GM21717 (cell line): Measurements from ENCODE around the gene GP2.
"Not testable (repeated sequence)": the region's sequence is repeated elsewhere in the genome, so short reads cannot be mapped to it uniquely, and the experiment has no call there.

ENCODE experiments used
- ATAC-seq: cut with Tn5 transposase; IDR thresholded peaks from one replicate; pipeline ENCODE4 v1.9.1; 2021; ENCODE audit warnings: mild to moderate bottlenecking, moderate library complexity; ENCODE audit not compliant: unreplicated experiment

GP2 gene

DNA sequence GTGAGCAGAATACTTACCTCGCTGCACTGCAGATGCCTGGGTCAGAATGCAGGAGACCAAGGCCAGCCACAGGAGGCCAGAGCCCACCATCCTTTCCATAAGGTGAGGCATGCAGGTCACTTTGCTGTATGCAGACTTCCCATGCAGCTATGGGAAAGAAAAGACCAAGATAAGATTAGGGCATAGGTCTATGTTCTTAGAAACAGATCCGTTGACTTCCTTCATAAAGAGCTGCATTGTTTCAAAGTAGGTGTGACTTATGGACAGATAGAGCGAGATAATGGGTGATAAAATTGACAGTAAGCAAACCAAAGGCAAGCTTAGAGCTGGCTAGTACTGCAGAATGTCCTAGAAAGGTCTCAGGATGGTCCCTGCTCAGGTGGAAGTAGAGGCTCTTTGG, 992 bp downstream of the GP2 start:
- no peak for ATAC-seq

DNA sequence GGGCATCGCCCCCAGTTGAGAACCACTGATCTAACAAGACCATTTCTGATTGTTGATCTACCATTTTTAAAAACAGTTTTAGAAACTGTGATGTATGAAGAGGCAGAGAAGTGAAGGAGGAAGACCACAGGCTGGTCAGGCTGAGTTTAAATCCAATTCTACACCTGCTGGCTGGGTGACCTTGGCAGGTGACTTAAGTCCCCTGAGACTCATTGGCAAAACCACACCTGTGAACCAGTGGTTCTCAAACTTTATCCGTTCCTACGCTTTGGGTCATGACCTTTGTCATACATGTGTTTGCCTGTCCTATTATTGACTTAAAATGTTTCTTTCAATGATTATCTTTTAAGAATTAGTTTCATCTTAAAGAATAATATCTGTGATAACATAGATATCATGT, 2.3 kb downstream of the GP2 start:
- no peak for ATAC-seq

DNA sequence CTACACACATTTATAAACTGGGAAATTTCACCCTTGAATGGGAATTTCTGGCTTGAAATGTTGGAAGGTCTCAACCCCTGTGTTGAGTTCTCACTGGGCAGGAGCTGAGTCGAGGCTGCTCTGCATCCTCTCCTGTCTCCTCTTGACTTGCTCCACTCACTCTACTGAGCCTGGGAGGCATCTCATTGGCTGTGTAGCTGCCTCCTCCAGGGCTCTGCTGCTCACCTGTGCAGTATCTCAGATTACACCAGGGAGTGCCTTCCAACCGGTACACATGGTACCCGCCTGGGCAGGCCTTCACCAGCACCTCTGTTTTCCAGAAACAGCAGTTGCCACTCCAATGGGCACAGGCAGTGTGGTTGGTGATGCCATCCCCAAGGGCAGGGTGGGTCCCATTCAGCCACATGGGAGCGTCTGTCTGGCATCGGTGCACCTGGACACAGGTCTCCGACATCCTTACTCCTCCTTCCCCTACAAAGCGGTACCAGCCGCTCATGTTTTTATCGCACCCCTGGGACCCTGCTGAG, 3.7 kb downstream of the GP2 start:
- no peak for ATAC-seq

DNA sequence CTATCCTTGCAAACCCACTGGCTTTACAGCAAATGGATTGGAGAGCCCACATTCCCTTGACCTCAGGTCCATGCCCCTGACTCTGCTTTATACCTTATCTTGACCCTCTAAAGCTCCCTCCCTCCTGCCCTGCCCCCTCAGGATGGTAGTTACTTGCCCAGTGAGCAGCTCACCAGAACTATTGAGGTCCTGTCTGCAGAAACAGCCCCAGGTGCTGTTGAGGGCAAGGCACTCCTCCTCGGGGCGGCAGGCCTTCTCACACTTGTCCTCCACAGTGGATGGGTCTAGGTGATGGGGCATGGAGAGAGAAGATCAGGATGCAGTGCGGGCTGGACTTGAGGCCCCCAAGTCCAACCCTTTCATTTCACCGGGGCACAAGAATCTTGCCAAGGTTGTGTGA, 4.6 kb downstream of the GP2 start:
- no peak for ATAC-seq

DNA sequence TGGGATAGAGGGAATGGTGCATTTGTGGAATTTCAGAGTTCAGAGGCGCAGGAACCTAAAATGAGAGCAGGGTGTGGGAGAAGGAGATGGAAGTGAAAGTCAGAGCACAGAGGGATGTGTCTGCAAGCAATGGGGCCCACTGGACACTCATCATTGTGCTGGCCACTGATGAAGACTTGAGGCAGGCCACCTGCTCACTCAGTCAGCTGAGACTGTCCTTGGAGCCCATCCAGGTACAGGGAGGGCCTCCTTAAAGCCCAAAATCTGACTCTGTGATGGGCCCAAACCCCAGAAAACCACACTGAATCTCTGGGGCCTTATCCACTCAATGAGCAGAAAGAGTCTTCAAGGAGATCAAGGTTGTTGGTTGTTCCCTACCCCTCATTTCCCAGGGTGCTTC, 5.6 kb downstream of the GP2 start:
- no peak for ATAC-seq

DNA sequence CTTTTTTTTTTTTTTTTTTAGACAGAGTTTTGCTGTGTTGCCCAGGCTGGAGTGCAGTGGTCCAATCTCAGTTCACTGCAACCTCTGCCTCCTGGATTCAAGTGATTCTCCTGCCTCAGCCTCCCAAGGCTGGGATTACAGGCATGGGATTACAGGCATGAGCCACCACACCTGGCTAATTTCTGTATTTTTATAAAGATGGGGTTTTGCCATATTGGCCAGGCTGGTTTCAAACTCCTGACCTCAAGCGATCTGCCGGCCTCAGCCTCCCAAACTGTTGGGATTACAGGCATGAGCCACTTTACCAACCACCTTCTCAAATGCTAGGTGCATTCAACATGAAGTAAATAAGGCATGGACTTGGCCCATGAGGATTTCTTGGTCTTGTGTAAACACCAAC, 6.3 kb downstream of the GP2 start:
- not testable (repeated sequence) for ATAC-seq

DNA sequence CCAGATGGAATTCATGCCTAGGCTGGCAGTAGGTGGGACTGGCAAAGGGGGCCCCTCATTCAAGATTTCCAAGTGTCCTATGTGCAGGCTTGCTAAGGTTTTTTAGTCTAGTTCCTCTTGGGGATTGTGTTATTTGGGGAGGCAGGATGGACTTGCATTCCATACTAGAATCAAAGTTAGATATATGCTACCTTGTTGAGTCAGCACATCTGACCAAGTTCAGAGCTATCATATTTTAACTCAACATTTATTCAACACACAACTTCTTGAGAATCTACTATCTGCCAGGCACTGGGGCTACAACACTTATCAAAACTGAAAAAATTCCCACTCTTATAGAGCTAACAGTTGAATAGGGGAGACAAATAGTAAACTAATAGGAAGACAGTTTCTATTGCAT, 6.7 kb downstream of the GP2 start:
- ATAC-seq: no peak

DNA sequence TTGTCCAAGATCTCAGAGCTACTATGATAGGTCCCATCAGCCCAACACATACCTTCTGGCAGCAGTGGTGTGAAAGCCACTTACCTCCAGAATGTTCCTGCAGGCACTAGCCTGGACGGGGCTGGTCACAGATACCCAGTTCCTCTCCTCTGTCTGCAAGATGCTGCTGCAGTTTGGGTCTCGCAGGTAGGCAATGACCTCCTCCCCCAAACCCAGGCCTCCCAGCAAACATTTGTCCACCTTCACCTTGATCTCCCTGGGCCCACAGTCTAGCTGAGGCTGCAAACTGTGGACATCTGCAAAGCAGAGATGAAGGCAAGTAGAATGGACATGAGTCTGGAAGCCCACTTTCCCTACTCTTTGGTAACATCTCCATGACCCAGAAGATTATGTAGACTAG, 7.1 kb downstream of the GP2 start:
- ATAC-seq: no peak

DNA sequence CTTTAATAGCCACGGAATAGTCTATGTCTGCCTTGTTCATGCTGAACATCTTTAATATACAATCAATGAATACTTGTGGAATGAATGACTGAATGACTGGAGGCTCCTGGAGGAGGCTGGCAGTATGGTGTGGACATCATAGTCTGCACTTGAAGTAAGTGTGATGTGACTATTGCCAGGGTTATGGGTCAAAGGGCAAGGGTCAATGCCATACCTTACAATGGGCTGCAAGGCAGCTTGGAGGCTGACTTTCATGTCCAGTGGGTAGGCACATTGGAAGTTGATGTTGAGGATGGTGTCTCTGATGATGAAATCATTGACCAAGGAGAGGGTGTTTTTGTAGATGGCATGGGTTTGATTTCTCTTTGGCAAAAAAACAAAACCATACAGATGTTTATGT, 7.9 kb downstream of the GP2 start:
- no peak for ATAC-seq

DNA sequence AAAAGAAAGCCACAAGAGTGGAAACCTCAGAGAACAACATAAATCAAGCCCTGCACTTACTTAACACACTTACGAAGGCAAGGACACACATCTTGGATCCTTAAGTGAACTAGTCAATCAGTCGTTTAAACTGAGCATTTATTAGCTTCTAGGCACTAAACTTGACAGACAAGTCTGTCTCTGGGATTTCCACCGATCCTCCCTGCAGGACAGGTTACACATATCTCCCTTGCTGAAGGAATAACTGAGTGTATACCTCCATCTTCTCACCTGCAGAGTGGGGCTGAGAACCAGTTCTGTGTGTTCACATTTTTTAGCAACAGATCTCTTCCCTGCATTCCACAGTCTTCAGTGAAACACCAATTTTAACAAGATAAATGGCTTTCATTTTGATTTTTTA, 8.9 kb downstream of the GP2 start:
- ATAC-seq: no peak

DNA sequence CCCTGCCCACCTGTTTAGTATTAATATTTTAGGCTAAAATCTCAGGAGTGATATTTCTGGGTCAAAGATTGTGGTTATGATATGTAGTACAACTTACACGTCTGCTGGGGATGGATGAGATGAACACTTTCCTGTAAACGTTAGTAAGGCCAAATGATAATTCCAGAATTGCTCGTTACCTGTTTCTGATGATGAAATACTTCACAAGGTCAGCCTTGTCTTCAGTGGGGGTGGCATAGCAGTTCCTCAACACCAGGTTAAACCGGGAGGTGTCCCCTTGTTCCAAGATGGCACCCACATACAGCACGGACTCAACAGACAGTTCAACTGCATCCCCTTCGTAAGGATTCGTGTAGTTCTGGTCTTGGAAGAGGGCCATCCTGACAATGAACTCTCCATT, 9.3 kb downstream of the GP2 start:
- no peak for ATAC-seq

DNA sequence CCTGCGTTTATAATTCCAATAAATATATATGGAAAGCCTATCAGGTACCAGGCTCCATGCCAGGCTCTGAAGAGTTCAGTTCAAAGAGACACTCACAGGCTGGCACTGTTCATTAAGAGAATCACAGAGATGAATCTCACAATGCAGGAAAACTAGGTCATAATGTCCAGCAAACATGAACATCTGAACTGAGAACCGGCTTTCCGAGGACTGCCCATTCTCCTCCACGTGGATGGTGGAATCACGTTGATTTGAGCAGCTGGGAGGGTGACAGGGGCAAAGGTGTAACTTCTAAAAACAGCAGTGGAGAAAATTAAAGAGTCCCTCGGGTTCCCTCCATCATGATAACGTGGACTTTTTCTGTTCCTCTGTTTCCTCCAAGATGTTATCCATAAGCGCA, 10.2 kb downstream of the GP2 start:
- no peak for ATAC-seq

DNA sequence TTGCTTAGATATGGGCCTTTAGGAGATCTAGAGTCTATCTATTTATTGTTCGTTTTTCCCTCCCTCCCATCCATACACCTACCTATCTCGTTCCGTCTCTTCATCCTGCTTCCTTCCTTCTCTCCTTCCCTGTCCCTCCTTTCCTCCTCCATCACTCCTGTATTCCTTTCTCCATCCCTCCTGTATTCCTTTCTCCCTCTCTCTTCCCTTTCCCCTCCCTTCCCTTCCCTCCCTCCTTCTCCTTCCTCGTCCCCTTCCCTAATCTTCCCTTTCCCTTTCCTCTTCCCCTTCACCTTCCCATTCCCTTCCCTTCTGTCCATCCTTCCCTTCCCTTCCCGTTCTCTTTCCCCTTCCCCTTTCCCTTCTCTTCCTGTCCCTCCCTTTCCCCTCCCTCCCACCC, 10.6 kb downstream of the GP2 start:
- ATAC-seq: no peak

DNA sequence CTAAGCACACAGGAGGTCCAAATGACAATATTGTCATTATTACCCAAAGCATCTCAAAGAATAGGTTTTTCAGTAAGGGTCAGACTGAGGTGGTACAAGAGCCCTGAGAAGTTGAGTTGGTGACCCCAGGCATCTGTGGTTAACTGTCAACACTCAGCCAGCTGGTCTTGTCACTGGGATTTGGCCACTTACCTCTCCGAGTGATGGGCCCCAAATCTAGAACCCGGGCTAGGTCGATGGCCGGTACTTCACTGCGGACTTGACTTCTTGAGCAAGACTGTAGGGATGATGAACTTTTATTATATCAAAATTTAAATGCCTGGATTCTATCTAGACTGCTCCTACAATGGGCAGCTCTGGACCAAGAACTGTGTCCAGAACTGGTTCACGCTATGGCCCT, 11.5 kb downstream of the GP2 start:
- no peak for ATAC-seq

DNA sequence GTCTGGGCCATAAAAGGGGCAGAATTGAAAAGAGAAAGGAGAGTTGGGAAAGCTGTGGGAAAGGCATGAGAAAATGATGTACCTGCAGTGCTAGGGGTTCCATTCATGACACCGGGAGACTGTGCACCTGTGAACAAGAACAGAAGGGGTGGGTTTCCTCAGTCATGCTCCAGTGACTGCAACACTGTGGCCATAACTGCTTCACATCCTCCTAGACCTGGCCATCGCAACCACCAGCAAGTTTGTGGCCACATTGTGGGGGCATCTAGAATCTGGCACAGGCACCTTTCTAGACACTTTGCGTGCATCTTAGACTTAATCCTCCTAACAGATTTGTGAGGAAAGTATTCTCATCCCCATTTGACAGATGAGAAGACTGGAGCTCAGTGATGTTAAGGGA, 12.7 kb downstream of the GP2 start:
- no peak for ATAC-seq

DNA sequence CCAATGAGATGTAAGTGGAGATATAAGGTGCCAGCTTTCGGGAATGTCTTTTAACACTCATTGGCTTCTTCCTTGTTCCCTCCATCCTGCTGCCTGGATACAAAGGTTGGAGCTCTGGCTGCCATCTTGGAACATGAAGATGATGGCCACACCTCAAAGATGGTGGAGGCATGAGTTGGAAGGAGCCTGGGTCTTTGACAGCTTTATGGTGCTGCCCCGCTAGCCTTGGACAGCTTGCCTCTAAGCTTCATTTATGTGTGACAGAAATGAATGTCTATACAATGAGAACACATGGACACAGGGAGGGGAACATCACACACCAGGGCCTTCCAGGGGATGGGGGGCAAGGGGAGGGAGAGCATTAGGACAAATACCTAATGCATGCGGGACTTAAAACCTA, 13.6 kb downstream of the GP2 start:
- no peak for ATAC-seq

DNA sequence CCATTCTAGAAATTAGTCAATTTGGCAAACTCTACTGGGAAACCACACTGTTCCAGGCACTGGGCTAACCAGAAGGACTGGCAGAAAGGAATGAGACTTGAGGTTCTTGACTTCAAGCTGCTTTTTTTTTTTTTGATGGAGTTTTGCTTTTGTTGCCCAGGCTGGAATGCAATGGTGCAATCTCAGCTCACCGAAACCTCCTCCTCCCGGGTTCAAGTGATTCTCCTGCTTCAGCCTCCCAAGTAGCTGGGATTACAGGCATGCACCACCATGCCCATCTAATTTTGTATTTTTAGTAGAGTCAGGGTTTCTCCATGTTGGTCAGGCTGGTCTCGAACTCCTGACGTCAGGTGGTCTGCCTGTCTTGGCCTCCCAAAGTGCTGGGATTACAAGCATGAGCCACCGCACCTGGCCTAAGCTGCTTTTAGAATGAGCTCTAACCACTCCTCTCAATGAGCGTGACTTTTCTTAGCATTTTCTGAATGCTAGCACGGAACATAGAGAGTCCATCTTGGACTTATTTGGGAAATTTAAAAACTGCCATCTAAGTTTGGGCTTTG, 14.7 kb downstream of the GP2 start:
- ATAC-seq: not testable (repeated sequence)

DNA sequence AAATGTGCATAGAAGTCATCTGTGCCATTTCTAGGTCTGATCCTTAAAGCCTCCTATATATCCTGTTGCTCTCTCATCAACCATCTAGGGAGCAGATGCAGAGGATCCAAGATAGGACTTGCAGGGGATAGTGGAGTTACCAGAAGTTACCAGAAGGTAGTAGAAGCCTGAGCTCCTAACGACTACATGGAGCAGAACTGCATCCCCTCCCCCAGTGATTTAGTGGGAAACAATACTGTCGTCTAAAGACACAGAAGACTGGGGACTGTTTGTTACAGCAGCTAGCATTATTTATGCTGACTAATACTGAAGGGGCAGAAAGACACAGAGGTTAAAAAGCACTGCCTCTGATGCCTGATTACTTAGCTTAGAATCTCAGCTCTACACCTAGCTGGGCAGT, 15.8 kb downstream of the GP2 start:
- ATAC-seq: no peak

DNA sequence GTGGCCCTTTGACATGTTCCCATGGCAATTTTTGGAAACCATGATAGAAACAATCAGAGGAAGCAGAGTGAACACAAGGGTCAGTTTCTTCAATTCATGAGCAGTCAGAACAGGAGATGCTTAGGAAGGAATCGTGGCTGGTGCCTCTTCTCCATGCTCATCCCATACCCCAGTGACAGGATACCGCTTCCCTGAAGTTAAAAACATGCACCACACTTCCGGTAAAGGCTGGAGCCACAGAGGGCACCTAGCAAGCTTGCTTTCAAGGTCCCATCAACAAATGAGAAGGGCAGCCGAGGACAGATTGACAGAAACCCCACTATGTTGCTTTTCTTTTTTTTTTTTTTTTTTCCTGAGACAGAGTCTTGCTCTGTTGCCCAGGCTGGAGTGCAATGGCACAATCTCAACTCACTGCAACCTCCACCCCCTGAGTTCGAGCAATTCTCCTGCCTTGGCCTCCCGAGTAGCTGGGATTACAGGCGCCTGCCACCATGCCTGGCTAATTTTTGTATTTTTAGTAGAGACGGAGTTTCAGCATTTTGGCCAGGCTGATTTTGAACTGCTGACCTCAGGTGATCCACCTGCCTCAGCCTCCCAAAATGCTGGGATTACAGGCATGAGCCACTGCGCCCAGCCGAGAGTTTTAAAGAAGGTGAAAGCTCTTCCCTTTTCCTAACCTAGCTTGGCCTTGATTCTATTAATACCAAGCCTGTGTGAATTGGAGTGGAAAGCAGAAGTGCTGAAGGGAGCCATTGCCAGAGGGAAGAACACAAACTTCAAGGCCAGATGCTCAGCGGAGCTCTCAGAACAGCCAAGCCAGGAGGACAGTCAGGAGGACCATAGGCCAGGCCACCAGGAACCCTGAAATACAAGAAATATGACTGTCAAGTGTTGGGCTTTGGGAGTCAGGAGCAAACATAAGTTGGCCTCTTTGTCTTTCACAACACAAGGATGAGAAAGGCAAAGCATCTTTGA, 16.6 kb downstream of the GP2 start:
- no peak for ATAC-seq

DNA sequence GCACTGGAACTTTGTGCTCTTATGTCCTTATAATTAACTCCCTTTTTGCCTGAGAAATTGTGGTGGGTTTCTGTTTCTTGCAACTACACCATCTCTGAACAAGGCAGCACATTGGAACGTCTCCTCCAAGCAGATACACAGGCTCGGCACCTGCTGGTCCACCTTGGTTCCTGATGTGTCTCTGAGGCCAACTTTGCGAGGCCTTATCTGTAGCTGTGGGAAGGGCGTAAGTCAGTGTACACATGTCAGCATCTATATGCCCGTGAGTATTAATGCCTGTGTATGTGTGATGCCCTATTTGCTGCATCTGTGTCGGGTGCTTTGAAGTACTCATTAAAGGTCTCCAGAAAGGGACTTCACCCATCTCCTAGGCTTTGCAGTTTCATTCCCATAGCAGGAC, 17.5 kb downstream of the GP2 start:
- ATAC-seq: no peak

DNA sequence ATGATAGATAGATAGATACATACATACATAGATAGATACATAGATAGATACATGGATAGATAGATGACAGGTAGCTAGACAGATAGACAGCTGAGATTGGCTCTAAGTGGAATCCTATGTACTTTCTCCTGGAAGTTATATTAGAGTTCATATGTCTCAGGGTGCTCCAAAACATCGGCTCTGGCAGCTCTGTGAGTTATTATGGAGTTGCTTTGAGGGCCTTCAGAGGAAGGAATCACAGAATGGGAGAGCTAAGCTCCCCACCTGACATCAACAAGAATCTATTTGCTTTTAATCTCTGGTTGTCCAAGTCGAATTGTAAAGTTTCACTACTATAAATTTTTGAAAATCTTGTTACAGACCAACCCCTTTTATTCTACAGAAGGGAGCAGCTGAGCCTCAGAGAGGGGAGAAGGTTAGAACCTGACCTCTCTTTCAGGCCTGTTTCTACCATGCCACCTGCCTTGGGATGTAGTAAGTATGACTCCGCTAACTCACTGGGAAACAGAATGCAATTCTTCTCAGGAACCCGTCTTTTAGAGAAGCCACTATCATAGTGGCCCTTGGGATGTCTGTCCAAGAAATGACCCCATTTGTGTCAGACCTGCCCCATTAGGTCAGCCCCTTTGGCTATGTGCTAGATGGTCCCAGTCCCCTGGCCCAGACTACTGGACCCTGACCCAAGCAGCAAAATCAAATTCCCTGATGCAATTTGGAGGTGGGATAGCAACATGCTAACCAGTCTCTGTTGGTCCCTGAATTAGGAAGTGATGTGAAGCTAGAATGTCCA, 18.3 kb downstream of the GP2 start:
- no peak for ATAC-seq

DNA sequence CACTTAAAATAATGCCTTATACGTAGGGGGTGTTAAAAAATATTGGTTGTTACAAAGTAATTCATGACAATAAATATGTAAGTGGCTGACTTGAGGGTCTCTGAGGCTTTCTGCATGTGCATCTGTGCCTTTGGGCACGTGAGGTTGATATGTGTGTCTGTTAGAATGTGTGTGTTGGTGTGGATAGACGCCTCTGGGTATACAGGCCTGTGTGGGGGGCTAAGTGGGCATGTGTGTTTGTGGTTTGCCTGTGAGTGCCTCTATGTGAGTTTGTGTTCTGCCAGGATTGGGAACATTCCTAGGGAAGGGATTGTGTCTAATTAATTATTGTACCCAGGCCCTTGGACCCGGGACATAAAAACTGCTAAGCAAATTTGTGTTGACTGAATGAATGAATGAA, 19.0 kb downstream of the GP2 start:
- no peak for ATAC-seq
